Stimulated activated CD4-positive, alpha-beta T cell treated with anti-CD3 and anti-CD28 coated beads, TNF-alpha, amount 100 ng/mL, for 24 hours (primary cell): ENCODE results near the gene RRP12.

Source experiments
- DNase-seq, 3 experiments: peaks; one replicate each; pipeline ENCODE4 v3.0.0-alpha.2; 2020; ENCODE audit warnings: low read depth in 3 of 3

The RRP12 gene

DNA sequence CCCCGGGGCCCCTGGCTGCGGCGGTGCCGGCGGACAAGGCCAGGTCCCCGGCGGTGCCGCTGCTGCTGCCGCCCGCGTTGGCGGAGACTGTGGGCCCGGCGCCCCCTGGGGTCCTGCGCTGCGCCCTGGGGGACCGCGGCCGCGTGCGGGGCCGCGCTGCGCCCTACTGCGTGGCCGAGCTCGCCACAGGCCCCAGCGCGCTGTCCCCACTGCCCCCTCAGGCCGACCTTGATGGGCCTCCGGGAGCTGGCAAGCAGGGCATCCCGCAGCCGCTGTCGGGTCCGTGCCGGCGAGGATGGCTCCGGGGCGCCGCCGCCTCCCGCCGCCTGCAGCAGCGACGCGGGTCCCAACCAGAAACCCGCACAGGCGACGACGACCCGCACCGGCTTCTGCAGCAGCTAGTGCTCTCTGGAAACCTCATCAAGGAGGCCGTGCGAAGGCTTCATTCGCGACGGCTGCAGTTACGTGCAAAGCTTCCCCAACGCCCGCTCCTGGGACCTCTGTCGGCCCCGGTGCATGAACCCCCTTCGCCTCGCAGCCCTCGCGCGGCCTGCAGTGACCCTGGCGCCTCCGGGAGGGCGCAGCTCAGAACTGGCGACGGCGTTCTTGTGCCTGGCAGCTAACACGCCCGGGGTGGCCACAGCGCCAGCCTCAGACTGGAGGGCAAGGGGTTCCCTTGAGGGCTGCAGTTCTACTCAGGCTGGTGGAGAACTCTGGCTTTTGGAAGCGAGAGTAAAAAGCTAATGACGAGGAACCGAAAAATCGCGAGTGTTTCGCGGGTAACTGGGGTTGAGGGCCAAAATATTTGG lies 81.3 kb downstream of the RRP12 start:
- DNase-seq, result peak; percentile 34 to 58 (median 36)

DNA sequence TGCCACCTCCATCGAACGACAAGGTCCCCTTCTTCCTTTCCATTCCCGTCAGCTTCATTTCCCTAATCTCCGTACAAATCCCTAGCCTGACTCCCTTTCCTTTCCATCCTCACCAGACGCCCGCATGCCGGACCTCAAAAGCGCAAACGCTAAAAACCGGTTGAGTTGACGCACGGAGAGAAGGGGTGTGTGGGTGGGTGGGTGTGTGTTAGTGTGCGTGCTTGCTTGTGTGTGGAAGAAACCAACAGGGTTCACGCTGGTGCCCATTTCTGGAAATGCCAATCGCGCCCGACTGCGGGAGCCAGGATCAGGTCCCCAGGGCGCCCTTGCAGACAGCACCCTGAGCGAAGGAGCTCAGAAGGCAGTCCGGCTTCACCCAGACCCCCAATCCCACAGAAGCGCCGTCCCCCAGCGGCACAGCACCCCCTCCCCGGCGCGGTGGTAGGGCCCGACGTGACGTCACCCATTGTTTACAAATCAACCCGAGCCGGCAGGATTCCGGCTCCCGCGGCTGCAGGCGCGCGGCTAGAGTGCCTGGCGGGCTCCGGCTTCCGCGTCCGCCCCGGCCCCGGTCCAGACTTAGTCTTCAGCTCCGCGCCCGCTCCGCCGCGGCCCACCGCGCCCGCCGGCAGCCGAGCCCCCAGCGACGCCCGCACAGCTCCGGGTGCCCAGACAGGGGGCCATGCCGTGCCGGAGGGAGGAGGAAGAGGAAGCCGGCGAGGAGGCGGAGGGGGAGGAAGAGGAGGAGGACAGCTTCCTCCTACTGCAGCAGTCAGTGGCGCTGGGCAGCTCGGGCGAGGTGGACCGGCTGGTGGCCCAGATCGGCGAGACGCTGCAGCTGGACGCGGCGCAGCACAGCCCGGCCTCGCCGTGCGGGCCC lies 82.1 kb downstream of the RRP12 start, which contains the start of gene FRAT1:
Gene FRAT1 (plus strand): TSS at position 500 of the 880 bp plus-strand sequence. CDS start 183 bp downstream, at position 683.
- DNase-seq, result peak; percentile 67 to 85 (median 74)

DNA sequence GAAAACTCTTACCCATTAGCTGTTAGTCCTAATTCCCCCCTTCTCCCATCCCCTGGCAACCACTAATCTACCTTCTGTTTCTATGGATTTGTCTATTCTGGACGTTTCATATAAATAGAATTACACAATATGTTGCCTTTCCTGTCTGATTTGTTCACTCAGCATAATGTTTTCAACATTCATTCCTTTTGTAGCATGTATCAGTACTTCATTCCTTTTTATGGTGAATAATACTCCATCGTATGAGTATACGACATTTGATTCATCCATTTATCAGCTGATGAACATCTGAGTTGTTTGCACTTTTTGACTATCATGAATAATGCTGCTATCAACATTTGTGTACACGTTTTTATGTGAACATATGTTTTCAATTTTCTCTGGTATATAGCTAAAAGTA lies 86.5 kb downstream of the RRP12 start:
- DNase-seq, result no peak

DNA sequence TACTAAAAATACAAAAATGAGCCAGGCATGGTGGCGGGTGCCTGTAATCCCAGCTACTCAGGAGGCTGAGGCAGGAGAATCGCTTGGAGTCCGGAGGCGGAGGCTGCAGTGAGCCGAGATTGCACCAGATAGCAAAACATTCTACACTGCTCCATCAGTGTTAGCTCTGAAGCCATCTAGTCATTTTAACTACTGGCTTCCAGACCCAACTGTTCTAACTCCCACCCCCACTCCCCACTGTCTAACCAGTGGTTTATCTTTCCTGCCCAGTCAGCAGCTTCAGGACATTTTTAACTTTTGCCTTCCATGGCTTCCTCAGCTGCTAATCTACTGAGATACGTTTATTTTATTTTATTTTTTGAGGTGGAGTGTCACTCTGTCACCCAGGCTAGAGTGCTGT lies 88.2 kb downstream of the RRP12 start:
- DNase-seq, result no peak

DNA sequence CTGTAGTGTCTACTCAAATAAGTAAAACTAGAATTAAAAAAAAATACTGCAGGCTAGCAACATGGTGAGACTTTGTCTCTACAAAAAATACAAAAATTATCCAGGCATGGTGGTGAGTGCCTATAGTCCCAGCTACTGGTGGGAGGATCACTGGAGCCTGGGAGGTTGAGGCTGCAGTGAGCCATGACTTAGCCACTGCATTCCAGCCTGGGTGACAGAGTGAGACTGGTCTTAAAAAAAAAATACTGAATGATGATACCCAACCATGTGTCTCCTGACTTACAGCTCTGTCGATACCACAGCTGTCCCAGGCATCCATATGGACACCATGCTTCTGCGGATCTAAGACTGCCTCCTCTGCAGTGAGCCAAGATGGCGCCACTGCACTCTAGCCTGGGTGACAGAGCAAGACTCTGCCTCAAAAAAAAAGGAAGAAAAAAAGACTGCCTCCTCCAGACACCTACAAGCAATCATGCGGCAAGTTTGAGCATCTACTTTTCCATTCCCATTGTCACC lies 90.0 kb downstream of the RRP12 start:
- DNase-seq, result no peak

DNA sequence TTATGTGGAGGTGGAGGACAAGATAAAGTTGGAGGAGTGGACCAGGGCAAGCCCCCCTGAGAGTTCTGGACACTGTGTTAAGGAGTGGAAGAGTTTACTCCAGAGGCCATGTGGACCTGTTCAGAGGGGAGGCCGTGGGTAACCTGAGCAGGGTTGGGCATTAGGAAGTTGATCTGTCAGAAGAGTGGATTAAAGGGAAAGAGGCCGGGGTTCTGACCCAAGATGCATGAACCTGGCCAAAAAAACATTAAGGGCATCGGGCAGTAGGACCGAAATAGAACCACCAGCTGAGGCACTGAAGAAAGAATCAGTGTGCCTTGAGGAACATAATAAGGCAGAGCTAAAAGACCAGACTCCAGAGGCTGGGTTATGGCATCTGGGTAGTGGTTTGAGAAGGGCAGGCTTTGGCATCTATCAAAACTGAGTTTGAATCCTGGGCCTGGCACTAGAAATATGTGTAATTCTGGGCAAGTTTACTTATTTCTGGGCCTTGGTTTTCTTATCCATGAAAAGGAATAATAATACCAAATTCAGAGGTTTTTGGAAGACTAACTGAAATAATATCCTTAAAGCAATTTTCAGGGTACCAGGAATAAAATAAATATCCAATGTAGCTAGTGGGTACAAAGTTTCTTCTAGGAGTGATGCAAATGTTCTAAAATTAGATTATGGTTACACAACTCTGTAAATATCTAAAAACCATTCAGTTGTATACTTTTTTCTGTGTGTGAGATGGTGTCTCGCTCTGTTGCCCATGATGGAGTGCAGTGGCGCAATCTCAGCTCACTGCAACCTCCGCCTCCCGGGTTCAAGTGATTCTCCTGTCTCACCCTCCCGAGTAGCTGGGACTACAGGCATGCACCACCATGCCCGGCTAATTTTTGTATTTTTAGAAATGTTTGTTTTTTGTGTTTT lies 93.0 kb downstream of the RRP12 start:
- no peak for DNase-seq

DNA sequence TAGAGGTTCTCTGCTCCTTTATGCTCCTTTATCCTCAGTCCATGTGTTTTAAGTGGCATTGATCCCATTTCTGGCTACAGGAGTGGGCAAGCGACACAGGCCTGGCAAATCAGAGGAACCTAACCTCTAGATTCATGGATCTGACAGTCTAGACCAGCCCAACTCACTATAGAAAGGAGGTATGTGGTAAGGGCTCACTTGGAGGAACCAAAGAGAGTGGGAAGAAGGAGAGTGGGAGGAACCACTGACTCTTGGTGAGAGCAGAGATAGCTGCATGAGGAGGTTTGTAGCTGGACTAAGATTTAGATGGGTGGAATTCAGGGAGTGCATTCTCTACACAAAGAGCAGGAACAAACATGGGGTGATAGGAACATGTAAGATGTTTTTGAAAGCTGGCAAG lies 93.7 kb downstream of the RRP12 start:
- no peak for DNase-seq
